NK-92 (cell line): ENCODE results near the gene GRIP1.

Experiments
- DNase-seq: peaks from one replicate; lab custom pipeline; 2025; ENCODE audit not compliant: unreplicated experiment; lab: John Stamatoyannopoulos, UW

GRIP1 gene

GRCh38 chr12:66461331-66461730 lies 217.5 kb downstream of the GRIP1 start:
- no peak for DNase-seq

GRCh38 chr12:66459944-66460482 lies 218.9 kb downstream of the GRIP1 start:
- no peak for DNase-seq

GRCh38 chr12:66456612-66457011 lies 222.3 kb downstream of the GRIP1 start:
- no peak for DNase-seq

GRCh38 chr12:66453844-66454243 lies 225.0 kb downstream of the GRIP1 start:
- DNase-seq, result no peak

GRCh38 chr12:66453120-66453519 lies 225.8 kb downstream of the GRIP1 start:
- no peak for DNase-seq

- DNase-seq, result no peak
Measured at GRCh38 chr12:66449531-66449930, 229.3 kb downstream of the GRIP1 start.

GRCh38 chr12:66447643-66448042 lies 231.2 kb downstream of the GRIP1 start:
- no peak for DNase-seq

GRCh38 chr12:66446276-66446675 lies 232.6 kb downstream of the GRIP1 start:
- no peak for DNase-seq

GRCh38 chr12:66441905-66442559 lies 236.8 kb downstream of the GRIP1 start:
- DNase-seq, result no peak

- DNase-seq, result no peak
Measured at GRCh38 chr12:66438601-66439000, 240.3 kb downstream of the GRIP1 start.

GRCh38 chr12:66430106-66430505 lies 248.8 kb downstream of the GRIP1 start:
- DNase-seq, result no peak

- DNase-seq, result no peak
Measured at GRCh38 chr12:66428870-66429269, 250.0 kb downstream of the GRIP1 start.

GRCh38 chr12:66428261-66428660 lies 250.6 kb downstream of the GRIP1 start:
- no peak for DNase-seq

GRCh38 chr12:66426696-66427095 lies 252.2 kb downstream of the GRIP1 start:
- DNase-seq, result no peak

- no peak for DNase-seq
Measured at GRCh38 chr12:66423266-66423665, 255.6 kb downstream of the GRIP1 start.

GRCh38 chr12:66418908-66419307 lies 260.0 kb downstream of the GRIP1 start:
- no peak for DNase-seq

GRCh38 chr12:66417217-66417616 lies 261.7 kb downstream of the GRIP1 start:
- DNase-seq, result no peak

- no peak for DNase-seq
Measured at GRCh38 chr12:66409195-66409871, 269.5 kb downstream of the GRIP1 start.

GRCh38 chr12:66405395-66405794 lies 273.5 kb downstream of the GRIP1 start:
- DNase-seq, result no peak

GRCh38 chr12:66403746-66404145 lies 275.1 kb downstream of the GRIP1 start:
- DNase-seq, result no peak

GRCh38 chr12:66399911-66400306 lies 279.0 kb downstream of the GRIP1 start:
- no peak for DNase-seq
